SKM-1 treated with dmso at 0.1 percent for 144 hours (cell line): ENCODE measurements around the gene GRAMD1A.
"Not testable (repeated sequence)": the region's sequence is repeated elsewhere in the genome, so short reads cannot be mapped to it uniquely, and the experiment has no call there.

ENCODE experiments used
- DNase-seq: peaks from one replicate; lab custom pipeline; 2025; ENCODE audit not compliant: unreplicated experiment; lab: John Stamatoyannopoulos, UW

The GRAMD1A gene

DNA sequence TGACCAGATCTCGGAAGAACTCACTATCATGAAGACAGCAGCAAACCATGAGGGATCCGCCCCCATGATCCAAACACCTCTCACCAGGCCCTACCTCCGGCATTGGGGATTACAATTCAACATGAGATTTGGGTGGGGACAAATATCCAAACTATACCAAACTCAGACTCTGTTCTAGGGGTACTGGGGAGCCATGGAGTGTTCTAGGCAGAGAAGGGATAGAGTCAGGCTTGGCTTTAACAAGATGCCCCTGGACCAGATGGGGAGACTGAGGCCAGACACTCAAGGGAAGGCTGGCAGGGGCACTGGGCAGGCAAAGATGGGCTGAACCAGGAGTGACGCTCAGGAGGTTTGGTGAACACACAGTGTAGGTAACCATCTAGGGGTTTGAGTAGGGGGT is 18.3 kb downstream of the GRAMD1A start:
- DNase-seq: no peak

DNA sequence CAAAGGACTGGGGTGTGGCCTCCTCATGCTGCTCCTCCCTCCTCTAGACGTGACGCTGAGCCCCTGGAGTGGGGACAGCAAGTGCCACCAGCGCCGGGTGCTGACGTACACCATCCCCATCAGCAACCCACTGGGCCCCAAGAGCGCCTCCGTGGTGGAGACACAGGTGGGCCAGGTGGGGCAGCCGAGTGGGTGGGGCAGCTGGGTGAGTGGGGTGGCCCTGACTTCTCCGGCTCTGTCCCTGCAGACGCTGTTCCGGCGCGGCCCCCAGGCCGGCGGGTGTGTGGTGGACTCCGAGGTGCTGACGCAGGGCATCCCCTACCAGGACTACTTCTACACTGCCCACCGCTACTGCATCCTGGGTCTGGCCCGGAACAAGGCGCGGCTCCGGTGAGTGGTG is 19.0 kb downstream of the GRAMD1A start:
- no peak for DNase-seq

DNA sequence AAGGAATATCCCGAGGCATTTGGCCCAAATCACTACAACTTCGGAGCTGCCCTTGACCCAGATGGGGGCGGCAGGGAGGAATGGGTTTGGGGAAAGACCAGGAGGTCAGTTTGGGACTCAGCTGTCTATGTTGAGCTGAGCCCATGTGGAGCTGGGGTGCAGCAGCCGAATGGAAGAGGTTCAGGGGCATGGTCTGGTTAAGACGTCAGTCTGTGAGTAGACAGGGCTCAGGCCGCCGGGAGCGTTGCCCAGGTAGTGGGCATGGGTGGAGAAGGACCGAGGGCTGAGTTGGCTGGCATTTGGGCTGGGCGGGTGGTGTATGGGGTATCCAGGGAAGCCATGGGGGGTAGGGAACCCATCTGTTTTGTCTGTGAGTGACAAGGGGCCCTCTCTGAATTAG is 20.9 kb downstream of the GRAMD1A start:
- no peak for DNase-seq

DNA sequence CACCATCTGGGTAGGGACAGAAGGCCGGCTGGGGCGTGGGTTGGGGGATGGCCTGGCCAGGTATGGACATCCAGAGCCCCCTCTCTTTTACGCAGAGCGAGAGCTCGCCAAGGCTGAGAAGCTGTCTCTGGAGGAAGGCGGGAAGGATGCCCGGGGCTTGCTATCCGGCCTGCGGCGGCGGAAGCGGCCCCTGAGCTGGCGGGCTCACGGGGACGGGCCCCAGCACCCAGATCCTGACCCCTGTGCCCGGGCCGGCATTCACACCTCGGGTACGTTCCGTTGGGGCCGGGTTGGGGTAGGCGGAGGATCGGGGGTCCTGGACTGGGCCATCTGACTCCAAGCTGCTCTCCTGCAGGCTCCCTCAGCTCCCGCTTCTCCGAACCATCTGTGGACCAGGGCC is 21.5 kb downstream of the GRAMD1A start:
- DNase-seq: no peak

DNA sequence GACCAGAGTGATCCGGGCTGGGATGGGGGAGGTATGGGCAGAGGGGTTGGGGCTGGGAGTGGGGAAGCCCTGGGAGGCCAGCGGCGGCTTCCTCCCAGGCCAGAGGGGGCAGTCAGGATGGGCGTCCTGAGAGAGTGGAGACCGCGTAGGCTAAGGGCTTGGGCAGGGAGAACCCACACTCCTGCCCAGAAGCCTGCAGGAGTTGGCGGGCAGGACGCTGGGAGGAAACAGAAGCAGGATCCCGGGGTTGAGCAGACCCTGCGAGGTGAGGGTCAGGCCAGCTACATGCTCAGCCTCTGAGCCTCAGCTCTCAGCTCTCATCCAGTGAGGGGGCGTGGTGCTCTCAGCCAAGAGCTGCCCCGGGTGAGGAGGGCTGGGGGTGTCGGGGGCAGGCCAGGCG is 22.3 kb downstream of the GRAMD1A start:
- DNase-seq: no peak

DNA sequence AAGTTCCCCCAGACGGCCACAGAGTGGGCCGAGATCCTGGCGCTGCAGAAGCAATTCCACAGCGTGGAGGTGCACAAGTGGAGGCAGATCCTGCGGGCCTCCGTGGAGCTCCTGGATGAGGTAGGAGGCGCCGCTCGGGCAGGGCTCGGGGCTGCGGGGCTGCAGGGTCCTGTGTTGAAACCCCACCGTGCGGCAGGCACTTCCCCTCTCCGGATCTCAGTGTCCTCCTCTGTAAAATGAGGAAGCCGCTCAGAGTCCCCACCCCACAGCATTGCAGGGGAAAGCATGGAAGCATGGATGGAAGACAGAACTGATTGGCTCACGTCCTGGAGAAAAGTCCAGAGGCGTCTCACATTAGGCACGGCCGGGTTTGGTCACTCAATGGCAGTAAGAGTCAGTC is 23.3 kb downstream of the GRAMD1A start:
- no peak for DNase-seq

DNA sequence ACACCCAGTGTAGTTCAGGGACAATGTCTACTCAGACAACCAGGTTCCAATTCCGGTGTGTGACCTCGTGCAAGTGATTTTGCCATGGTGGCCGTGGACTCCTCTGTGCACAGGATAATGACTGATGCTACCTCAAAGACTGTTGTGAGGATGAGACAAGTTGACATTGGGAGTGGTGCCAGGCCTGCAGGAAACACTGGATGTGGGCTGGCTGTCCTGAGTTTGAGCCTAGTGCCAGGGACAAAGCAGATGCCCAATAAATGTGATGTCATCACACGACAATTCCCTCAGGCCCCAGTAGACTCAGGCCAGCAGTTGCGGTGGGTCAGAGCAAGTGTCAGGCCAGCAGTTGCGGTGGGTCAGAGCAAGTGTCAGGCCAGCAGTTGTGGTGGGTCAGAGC is 24.0 kb downstream of the GRAMD1A start:
- no peak for DNase-seq

DNA sequence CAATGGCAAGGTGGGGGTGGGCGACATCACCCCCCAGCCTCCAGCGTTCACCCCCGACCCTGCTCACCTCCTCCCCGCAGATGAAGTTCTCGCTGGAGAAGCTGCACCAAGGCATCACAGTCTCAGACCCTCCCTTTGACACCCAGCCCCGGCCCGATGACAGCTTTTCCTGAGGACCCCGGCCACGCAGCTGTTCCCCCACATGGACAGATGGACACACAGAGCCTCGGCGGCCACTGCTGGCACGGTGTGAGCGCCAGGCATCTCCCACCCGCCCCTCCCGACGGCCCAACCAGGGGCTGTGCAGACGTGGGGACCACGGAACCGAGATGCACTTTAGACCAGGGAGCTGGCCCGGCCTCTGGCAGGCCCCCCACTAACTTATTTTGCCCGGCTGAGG is 25.8 kb downstream of the GRAMD1A start:
- no peak for DNase-seq

DNA sequence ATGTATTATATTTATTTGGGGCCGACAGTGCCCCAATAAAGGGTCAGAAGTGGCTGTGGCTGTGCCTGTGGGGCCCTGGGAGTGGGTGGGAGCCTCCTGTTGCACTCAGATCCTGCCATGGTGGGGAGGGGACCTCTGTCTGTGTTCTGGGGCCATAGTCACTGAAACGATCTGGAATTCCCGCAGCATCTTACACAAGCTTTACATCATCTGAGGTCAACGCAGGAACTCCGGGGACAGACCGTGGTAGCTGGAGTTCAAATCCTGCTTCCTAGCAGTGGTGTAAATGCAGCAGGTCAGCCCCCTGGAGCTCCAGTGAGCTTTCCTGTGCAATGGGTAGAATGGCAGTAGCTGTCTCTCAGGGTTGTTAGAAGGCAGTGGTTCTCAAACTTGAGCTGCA is 26.3 kb downstream of the GRAMD1A start:
- no peak for DNase-seq

DNA sequence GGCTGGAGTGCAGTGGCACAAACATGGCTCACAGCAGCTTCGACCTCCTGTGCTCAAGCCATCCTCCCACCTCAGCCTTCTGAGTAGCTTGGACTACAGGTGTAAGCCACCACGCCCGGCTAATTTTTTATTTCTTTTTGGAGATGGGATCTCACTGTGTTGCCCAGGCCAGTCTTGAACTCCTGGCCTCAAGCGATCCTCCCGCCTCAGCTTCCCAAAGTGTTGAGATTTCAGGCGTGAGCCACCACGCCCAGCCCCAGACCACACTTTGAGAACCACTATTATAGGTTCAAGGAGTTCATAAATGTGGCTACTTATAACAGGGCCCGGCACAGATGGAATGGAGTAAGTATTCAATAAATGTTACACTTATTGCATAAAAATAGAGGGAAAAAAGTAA is 26.9 kb downstream of the GRAMD1A start:
- DNase-seq: no peak

DNA sequence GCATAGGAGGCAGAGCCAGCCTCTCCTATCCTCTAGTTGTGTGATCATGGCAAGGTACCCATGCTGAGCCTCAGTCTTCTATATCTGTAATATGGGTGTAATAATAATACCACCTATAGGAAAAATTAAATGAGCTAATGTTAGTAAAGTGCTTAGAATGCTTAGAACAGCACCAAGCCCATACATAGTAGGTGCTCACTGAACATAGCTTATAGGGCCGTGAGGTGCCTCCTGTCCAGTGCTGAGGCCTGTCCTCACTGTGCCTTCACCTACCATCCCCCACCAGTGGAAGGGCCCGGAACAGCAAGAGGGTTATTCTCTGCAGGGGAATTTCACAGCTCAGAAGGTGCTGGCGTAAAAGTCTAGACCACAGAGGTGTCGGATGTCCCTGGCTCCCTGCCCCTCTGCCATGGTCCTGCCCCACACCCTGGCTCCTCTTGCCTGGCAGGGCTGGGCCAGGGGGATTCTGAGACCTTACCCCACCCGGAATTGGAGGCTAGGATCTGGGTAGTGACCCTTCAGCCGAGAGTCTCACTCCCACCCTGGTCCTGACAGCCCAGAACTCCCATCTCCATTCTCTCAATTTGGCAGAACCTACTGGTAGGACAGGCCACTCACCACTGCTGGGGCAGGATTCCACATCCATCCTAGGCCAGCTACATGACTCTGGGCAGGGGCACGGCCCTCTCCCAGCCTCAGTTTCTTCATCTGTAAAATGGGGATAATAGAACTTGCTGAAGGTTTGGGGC is 27.9 kb downstream of the GRAMD1A start:
- no peak for DNase-seq

DNA sequence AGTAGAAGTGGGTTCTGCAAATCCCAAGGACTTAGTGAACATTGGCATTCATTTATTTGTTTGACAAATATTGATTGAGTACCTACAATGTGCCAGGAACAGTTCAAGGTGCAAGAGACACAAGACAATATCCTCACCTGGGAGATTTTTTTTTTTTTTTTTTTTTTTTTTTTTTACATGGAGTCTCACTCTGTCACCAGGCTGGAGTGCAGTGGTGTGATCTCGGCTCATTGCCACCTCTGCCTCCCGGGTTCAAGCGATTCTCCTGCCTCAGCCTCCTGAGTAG is 28.4 kb downstream of the GRAMD1A start:
- DNase-seq: not testable (repeated sequence)

DNA sequence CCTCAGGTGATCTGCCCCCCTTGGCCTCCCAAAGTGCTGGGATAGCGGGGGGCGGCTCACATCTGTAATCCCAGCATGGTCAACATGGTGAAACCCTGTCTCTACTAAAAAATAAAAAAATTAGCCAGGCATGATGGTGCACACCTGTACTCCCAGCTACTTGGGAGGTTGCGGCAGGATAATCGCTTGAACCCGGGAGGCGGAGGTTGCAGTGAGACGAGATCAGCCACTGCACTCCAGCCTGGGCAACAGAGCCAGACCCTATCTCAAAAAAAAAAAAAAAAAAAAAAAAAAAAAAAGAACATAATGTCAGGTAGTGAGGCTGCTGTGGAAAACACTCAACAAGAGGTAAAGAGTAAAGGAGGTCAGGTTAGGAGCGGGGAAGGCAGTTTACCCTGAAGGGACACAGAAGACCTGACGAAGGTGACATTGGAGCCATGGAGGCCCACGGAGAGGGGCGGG is 29.2 kb downstream of the GRAMD1A start:
- not testable (repeated sequence) for DNase-seq

DNA sequence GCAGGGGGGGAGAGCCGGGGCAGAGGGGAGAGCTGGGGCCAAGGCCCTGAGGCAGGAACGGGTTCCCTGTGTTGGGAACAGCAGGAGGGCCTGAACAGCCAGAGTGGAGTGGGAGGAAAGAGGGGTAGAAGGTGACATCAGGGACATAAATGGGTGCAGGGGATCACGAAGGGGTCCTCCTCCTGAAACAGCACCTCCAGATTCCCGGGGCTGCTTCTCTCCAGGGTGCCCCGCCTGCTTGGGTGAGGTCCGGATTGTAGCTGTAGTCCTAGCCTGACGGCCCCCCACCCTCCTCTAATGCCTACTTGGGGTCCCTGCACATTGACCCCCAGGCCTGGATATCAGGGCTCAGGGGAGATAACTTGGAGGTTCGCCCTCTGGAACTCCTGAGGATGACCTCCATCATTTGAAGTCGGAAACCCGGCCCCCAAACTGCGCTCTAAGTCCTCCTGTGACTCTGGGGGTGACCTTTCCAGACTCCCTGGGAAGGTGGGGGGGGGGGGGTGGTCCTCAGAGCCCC is 29.7 kb downstream of the GRAMD1A start:
- no peak for DNase-seq

DNA sequence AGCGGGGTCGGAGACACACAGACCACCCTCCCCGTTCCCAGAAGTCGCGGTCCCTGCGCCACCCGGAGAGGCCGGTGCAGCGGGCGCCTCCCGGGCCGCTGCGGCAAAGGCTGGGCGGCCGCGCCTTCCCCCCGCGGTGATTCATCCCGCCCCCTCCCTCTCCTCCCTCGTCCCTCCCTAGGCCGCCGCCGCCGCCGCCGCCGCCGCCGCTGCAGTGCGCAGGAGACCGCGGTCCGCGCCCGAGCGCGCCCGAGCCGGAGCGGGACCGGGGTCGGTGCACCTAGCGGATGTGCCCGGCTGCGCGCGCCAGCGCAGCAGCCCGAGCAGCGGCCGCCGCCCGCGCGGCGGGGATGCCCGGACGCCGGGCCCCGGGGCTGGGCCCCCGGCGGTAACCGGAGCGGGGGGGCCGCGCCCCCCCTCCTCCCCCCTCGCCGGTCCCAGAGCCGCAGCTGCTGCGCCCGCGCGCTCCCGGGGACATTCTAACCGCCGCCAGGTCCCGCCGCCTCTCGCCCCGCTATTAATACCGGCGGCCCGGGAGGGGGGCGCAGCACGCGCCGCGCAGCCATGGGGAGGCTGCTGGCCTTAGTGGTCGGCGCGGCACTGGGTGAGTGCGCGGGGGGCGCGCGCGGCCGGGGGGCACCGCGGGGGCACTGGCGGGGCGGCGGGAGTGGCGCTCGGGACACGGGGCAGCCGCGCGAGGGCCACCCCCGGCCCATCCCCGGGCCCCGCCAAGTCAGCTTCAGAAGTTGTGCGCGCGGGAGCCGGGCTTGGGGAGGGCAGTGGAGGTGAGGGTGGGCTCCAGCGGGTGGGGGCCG is 30.3 kb downstream of the GRAMD1A start, which contains the start of gene SCN1B:
Gene SCN1B (plus strand): TSS at position 214 of the 815 bp plus-strand sequence. CDS start 351 bp downstream, at position 565.
- no peak for DNase-seq

DNA sequence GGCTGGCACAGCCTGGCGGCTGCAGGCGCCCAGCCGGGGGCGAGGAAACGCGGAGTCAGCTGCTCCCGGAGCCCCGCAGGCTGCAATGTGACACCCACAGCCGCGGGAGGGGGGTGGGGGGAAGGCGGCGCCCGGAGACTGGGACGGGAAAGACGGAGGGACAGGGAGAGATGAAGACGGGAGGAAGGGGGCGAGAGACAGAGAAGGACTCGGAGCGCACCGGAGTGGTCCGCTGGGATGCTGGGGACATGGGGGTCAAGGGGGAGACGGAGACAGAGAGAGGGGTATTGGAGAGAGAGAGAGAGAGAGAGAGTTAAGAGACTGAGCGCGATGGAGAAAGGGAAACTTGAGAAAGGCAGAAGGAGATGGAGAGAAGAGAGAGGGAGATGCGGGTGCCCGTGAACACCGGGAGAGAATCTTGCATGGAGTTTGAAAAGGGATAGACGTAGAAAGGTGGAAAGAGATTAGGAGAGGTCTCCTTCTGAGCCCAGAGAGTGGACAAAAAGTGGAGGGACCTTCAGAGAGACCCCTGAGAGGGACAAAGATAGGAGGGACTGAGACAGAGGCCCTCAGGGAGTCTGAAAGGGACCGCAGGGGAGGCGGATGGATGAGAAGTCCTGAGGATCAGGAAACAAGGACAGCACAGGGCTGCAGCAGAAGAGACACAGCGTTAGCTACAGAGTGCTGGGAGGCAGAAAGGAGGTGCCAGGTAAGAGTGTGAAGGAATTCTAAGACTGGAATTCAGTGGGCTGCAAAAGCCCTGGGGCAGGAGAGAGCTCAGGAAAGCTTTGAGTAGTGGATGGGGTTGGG is 31.2 kb downstream of the GRAMD1A start:
- DNase-seq: no peak

DNA sequence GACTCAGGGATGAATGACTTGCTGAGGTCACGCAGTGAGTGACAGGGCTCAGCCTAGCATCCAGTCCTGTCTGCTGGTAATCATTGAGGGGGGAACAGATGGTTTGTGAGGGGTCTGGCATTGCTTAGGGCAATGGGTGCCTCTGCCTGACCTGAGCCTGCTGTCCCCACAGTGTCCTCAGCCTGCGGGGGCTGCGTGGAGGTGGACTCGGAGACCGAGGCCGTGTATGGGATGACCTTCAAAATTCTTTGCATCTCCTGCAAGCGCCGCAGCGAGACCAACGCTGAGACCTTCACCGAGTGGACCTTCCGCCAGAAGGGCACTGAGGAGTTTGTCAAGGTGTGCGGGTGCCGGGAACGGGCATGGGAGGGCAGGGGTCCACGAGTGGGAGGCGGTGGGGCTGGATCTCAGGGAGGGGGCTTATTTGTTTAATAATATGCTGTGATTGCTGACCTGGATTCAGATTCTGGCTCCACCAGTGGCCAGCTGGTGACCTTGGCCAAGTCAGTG is 32.3 kb downstream of the GRAMD1A start:
- DNase-seq: no peak

DNA sequence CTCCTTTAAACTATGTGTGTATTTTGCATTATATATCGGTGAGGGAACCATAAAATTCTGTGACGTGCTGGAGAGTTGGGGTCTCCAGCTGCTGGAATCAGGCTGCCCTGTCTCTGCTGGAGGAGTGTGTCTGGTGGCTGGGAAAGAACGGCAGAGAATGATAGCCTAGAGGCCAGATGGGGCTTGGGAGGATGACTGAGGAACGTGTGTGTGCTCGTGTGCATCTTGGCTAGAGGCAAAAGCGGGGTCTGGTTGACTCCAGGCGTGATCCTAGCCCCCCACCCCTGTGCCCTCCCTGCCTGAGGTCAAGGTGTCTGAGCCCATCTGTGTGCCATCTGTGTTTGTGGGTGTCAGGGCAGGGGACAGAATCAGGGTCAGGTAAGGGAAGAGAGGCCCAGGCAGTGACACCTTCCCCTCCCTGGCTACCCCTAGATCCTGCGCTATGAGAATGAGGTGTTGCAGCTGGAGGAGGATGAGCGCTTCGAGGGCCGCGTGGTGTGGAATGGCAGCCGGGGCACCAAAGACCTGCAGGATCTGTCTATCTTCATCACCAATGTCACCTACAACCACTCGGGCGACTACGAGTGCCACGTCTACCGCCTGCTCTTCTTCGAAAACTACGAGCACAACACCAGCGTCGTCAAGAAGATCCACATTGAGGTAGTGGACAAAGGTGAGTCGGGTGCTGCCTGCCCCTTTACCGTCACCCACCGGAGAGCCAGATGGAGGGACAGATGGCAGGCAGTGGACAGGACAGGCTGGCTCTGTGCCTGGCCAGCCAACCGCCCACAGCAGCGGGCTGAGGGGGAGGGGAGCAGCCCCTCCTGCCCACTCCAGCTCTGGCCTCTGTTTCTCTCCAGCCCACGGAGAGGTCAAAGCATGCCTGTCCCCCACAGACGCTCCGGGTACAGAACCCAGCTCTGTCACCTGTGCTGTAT is 33.2 kb downstream of the GRAMD1A start:
- DNase-seq: no peak

DNA sequence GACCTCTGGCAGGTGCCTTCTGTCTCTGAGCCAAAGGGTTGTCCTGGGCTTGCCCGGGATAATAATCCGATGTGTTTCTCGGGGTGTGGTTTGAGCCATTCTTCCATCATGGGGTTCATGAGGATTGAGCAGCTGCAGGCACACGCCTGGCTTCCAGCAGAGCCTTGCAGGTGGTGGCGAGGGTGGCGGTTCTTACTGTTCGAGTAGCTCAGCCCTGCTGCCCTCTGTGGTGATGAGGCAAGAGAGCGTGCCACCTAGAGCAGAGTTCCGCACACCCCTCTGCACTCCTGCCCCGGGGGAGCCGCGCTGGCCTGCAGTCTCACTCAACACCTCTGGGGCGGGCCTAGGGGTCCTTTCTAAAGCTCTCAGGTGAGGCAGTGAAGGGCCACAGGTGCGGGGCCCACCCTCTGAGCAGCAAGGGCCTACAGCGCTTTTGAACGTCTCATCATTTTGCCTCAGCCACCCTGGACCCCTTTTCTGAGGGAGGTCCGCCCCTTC is 33.9 kb downstream of the GRAMD1A start:
- no peak for DNase-seq
